ENCODE data around the gene TAF11L8. TPM values are rescaled to one million over a fixed set of nuclear protein-coding genes. Genes with fewer than 3 reads are reported as not detected.
"Not testable (repeated sequence)": the region's sequence is repeated elsewhere in the genome, so short reads cannot be mapped to it uniquely, and the experiment has no call there.

Gene TAF11L8
- not detected for polyA plus RNA-seq (ENCODE audit: insufficient read length in 4 of 4)

DNA sequence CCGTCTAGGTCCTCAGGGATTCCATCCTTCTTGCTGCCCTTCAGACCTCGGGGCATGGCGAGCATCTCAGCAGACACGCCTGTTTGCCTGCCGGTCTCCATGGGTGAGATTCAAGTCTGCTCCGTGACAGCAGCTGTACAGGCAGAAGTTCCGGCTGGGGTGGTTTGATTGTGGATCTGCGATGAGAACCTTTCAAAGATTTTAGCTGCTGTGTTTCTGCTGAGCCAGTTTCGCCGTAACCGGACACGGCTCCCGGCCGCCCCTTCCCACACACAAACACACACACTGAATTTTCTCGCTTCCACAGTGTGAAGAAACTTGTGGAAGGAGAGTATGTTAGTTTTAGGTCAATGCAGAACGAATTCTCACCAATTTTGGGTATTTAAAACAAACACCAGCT, at the start of gene TAF11L8:
TAF11L8 (minus strand) TSS at position 101 of the 400 bp plus-strand sequence.
- not testable (repeated sequence) for DNase-seq (ENCODE audit: low read depth in 4 of 4, low spot score in 3 of 4)

DNA sequence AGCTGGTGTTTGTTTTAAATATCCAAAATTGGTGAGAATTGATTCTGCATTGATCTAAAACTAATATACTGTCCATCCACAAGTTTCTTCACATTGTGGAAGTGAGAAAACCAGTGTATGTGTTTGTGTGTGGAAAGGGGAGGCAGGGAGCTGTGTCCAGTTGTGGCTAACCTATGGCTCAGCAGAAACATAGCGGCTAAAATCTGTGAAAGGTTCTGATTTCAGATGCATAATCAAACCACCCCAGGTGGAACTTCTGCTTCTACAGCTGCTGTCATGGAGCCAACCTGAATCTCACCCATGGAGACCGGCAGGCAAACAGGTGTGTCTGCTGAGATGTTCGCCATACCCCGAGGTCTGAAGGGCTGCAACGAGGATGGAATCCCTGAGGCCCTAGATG, 43.4 kb upstream of the TAF11L8 start, which contains the start of gene TAF11L14:
TAF11L14 (plus strand) TSS at position 301 of the 400 bp plus-strand sequence.
- DNase-seq (ENCODE audit: low read depth in 4 of 4, low spot score in 3 of 4) = no peak

DNA sequence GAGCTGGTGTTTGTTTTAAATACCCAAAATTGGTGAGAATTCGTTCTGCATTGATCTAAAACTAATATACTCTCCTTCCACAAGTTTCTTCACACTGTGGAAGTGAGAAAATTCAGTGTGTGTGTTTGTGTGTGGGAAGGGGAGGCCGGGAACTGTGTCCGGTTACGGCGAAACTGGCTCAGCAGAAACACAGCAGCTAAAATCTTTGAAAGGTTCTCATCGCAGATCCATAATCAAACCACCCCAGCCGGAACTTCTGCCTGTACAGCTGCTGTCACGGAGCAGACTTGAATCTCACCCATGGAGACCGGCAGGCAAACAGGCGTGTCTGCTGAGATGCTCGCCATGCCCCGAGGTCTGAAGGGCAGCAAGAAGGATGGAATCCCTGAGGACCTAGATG, 41.0 kb upstream of the TAF11L8 start, which contains the start of gene TAF11L13:
TAF11L13 (plus strand) TSS at position 301 of the 400 bp plus-strand sequence.
- DNase-seq (ENCODE audit: low read depth in 4 of 4, low spot score in 3 of 4) = not testable (repeated sequence)

GRCh38 chr5:17625686-17626085, 34.9 kb upstream of the TAF11L8 start:
- DNase-seq (ENCODE audit: low read depth in 4 of 4, low spot score in 3 of 4) = no peak

DNA sequence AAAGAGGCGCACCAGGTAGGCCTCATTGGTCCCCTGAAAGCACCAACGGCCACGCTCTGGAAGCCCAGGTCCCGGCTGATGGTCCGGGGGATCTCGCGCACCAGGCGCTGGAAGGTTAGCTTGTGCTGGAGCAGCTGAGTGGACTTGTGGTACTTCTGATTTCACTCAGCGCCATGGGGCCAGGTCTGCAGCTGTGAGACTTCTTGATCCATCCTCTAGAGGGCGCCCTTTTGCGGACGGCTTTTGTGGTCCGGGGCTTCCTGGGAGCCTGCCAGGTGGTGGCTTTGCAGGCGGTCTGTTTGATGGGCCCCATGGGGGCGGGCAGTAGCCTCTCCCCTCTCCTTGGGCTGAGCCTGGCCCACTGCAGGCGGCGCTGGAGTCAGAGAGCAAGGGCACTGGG, 29.9 kb upstream of the TAF11L8 start:
- no peak for DNase-seq (ENCODE audit: low read depth in 4 of 4, low spot score in 3 of 4)

DNA sequence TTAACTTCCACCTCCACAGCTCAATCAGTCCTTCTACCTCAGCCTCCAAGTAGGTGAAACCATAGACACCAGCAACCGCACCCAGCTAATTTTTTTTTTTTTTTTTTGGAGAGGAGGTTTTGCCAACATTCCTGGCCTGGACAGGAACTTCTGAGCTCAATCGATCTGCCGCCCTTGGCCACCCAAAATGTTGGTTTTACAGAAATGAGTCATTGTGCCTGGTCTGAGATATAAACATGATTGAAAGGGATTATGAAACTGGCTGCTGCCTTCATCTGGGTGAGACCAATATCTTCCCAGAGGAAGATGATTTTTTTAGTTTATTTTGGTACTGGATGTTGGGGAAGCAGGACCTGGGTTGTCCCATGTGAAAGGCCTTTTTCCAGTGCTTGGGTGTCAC, 28.6 kb upstream of the TAF11L8 start:
- no peak for DNase-seq (ENCODE audit: low read depth in 4 of 4, low spot score in 3 of 4)

- DNase-seq (ENCODE audit: low read depth in 4 of 4, low spot score in 3 of 4) = no peak
Measured at GRCh38 chr5:17614872-17615605, 24.3 kb upstream of the TAF11L8 start.

DNA sequence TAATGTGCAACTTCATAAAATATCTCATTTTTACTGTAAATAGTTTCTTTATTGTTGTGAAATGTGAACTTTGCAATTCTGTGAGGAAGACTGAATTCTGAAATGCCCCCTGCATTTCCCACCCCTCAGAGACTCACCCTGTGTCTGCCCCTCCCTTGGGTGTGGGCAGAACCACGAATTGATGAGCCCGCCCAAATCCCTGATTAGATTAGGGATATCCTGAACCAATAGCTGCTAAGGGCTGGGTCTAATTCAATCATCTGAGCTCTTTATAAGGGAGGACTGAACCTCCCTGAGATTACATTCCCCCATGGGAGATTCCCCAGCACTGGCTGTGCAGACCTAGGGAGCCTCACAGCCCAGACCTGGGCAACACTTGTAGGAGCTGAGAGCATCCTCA, 19.3 kb upstream of the TAF11L8 start, which contains the start of gene TAF11L12:
TAF11L12 (plus strand) TSS at position 301 of the 400 bp plus-strand sequence.
- not testable (repeated sequence) for DNase-seq (ENCODE audit: low read depth in 4 of 4, low spot score in 3 of 4)

GRCh38 chr5:17607461-17607860, 16.7 kb upstream of the TAF11L8 start:
- not testable (repeated sequence) for DNase-seq (ENCODE audit: low read depth in 4 of 4, low spot score in 3 of 4)

GRCh38 chr5:17604951-17605350, 14.2 kb upstream of the TAF11L8 start:
- DNase-seq (ENCODE audit: low read depth in 4 of 4, low spot score in 3 of 4) = no peak

DNA sequence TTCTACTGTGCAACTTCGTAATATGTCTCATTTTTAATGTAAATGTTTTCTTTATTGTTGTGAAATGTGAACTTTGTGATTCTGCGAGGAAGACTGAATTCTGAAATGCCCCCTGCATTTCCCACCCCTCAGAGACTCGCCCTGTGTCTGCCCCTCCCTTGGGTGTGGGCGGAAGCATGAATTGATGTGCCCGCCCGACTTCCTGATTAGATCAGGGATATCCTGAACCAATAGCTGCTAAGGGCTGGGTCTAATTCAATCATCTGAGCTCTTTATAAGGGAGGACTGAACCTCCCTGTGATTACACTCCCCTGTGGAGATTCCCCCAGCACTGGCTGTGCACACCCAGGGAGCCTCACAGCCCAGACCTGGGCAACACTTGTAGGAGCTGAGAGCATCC, 13.1 kb upstream of the TAF11L8 start, which contains the start of gene TAF11L11:
TAF11L11 (plus strand) TSS at position 304 of the 400 bp plus-strand sequence.
- DNase-seq (ENCODE audit: low read depth in 4 of 4, low spot score in 3 of 4) = not testable (repeated sequence)

GRCh38 chr5:17597728-17598127, 7.0 kb upstream of the TAF11L8 start, which contains the start of gene TAF11L10:
TAF11L10 (minus strand) TSS chr5:17597828.
- DNase-seq (ENCODE audit: low read depth in 4 of 4, low spot score in 3 of 4) = not testable (repeated sequence)

- DNase-seq (ENCODE audit: low read depth in 4 of 4, low spot score in 3 of 4) = not testable (repeated sequence)
Measured at GRCh38 chr5:17594255-17594654, 3.5 kb upstream of the TAF11L8 start, which contains the start of gene TAF11L9. TAF11L9 (minus strand) TSS chr5:17594394.

DNA sequence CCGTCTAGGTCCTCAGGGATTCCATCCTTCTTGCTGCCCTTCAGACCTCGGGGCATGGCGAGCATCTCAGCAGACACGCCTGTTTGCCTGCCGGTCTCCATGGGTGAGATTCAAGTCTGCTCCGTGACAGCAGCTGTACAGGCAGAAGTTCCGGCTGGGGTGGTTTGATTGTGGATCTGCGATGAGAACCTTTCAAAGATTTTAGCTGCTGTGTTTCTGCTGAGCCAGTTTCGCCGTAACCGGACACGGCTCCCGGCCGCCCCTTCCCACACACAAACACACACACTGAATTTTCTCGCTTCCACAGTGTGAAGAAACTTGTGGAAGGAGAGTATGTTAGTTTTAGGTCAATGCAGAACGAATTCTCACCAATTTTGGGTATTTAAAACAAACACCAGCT, 5.1 kb downstream of the TAF11L8 start, which contains the start of gene TAF11L7:
TAF11L7 (minus strand) TSS at position 101 of the 400 bp plus-strand sequence.
- DNase-seq (ENCODE audit: low read depth in 4 of 4, low spot score in 3 of 4) = not testable (repeated sequence)

Other genes starting within 250 kb of the TAF11L8 start
- gene TAF11L2, start 92.7 kb downstream of the TAF11L8 start, polyA plus RNA-seq (ENCODE audit: insufficient read length in 4 of 4) = not detected
- not detected for gene TAF11L3, start 72.6 kb downstream of the TAF11L8 start, polyA plus RNA-seq (ENCODE audit: insufficient read length in 4 of 4)
- gene TAF11L4, start 69.2 kb downstream of the TAF11L8 start, polyA plus RNA-seq (ENCODE audit: insufficient read length in 4 of 4) = not detected
- gene TAF11L5, start 65.7 kb downstream of the TAF11L8 start, polyA plus RNA-seq (ENCODE audit: insufficient read length in 4 of 4) = not detected
- gene TAF11L6, start 62.3 kb downstream of the TAF11L8 start, polyA plus RNA-seq (ENCODE audit: insufficient read length in 4 of 4) = not detected
- not detected for gene TAF11L7, start 5.2 kb downstream of the TAF11L8 start, polyA plus RNA-seq (ENCODE audit: insufficient read length in 4 of 4)
- gene TAF11L9, start 3.4 kb upstream of the TAF11L8 start, polyA plus RNA-seq (ENCODE audit: insufficient read length in 4 of 4) = not detected
- not detected for gene TAF11L10, start 6.9 kb upstream of the TAF11L8 start, polyA plus RNA-seq (ENCODE audit: insufficient read length in 4 of 4)
- gene TAF11L11, start 13.2 kb upstream of the TAF11L8 start, polyA plus RNA-seq (ENCODE audit: insufficient read length in 4 of 4) = not detected
- gene TAF11L12, start 19.4 kb upstream of the TAF11L8 start, polyA plus RNA-seq (ENCODE audit: insufficient read length in 4 of 4) = not detected
- not detected for gene TAF11L13, start 41.1 kb upstream of the TAF11L8 start, polyA plus RNA-seq (ENCODE audit: insufficient read length in 4 of 4)
- not detected for gene TAF11L14, start 43.5 kb upstream of the TAF11L8 start, polyA plus RNA-seq (ENCODE audit: insufficient read length in 4 of 4)